ENCODE results near the gene WDPCP. TPM values are rescaled to one million over a fixed set of nuclear protein-coding genes. Genes with fewer than 3 reads are reported as not detected.

WDPCP gene
- total and polyA plus RNA-seq, 2 experiments from 2014 or later: 8.8 to 20.4 TPM

GRCh38 chr2:63522950-63523349, 65.3 kb downstream of the WDPCP start (continued):
- no peak for TF ChIP-seq REST (IDR thresholded peaks at IDR 0.05; ENCODE audit: unreplicated experiment)

GRCh38 chr2:63520793-63521192, 67.5 kb downstream of the WDPCP start:
- Histone ChIP-seq H3K36me3 (ENCODE audit: insufficient read depth) (no peaks in the 10 kb centered on the region), H4K20me1 (replicated peaks; ENCODE audit: insufficient read depth) (no peaks in the 10 kb centered on the region), H3F3A (replicated peaks; ENCODE audit: low read depth) (no peaks in the 10 kb centered on the region), H3K4me3 (no peak overlapping the region), H3K4me2 (no peak overlapping the region), H3K9me2 (ENCODE audit: insufficient read depth) (no peaks in the 10 kb centered on the region), H3K27ac (ENCODE audit: low read depth) (no peak overlapping the region), H2AFZ (no peak overlapping the region), H3K79me2 (replicated peaks; ENCODE audit: insufficient read depth) (peaks cover 36% of the 10 kb centered on the region), H3K27me3 (ENCODE audit: insufficient read depth) (no peaks in the 10 kb centered on the region), H3K4me1 (ENCODE audit: insufficient read depth) (no peaks in the 10 kb centered on the region)
- ATAC-seq: no peak
- Mint-ChIP-seq H3K27me3 (ENCODE audit: insufficient read depth, low read depth, poor library complexity) (peaks cover 1% of the 10 kb centered on the region), H3K4me1 (no peaks in the 10 kb centered on the region), H3K4me3 (no peak overlapping the region), H3K27ac (no peak overlapping the region), H3K36me3 (ENCODE audit: low read depth) (peaks cover 30% of the 10 kb centered on the region), H3K9me3 (peaks cover 29% of the 10 kb centered on the region)
- no peak for DNase-seq (ENCODE audit: low spot score)
- TF ChIP-seq POLR2AphosphoS5 (IDR thresholded peaks at IDR 0.05; ENCODE audit: low read depth) (no peak), ETS1 (IDR thresholded peaks at IDR 0.05) (no peak), STAT1 (IDR thresholded peaks at IDR 0.05; ENCODE audit: unreplicated experiment) (no peak), CREB1 (CRISPR knock-in tag; IDR thresholded peaks at IDR 0.05; ENCODE audit: low read depth) (no peak), REST (IDR thresholded peaks at IDR 0.05; ENCODE audit: unreplicated experiment) (no peak), ZNF114 (CRISPR knock-in tag; IDR thresholded peaks at IDR 0.05) (no peak), JUNB (IDR thresholded peaks at IDR 0.05; ENCODE audit: unreplicated experiment) (no peak), NANOG (IDR thresholded peaks at IDR 0.05; ENCODE audit: borderline replicate concordance) (no peak), ZNF331 (CRISPR knock-in tag; IDR thresholded peaks at IDR 0.05; ENCODE audit: low read depth) (no peak), EZH2phosphoT487 (IDR thresholded peaks at IDR 0.05; ENCODE audit: unreplicated experiment) (no peak), EZH2 (IDR thresholded peaks at IDR 0.05; ENCODE audit: low read depth, unreplicated experiment) (no peak), ZNF462 (CRISPR knock-in tag; IDR thresholded peaks at IDR 0.05) (no peak)
